ENCODE results near the gene CCDC149. TPM values are rescaled to one million over a fixed set of nuclear protein-coding genes. Genes with fewer than 3 reads are reported as not detected.

CCDC149 gene
- total RNA-seq, 1 donor from 2014 or later, result 5.2 TPM

- H3K9me3 Mint-ChIP-seq (ENCODE audit: unreplicated experiment), result peaks cover 9% of the 10 kb centered on the region
- no peak for DNase-seq
- peaks cover 24% of the 10 kb centered on the region for H3K36me3 Mint-ChIP-seq (ENCODE audit: unreplicated experiment)
- no peak overlapping the region for H3K27ac Mint-ChIP-seq (ENCODE audit: unreplicated experiment)
- peaks cover 4% of the 10 kb centered on the region for H3K4me1 Mint-ChIP-seq (ENCODE audit: low read depth, unreplicated experiment)
- TF ChIP-seq CTCF (IDR thresholded peaks at IDR 0.05; ENCODE audit: partially characterized antibody, unreplicated experiment), result no peak
- H3K27me3 Mint-ChIP-seq (ENCODE audit: unreplicated experiment), result peaks cover 6% of the 10 kb centered on the region
- H3K4me3 Mint-ChIP-seq (ENCODE audit: unreplicated experiment), result no peak overlapping the region
These were observed 45.6 kb downstream of the CCDC149 start for GRCh38 chr4:24867251-24867650.

GRCh38 chr4:24865401-24865800 is 47.4 kb downstream of the CCDC149 start:
- no peak overlapping the region for H3K27ac Mint-ChIP-seq (ENCODE audit: unreplicated experiment)
- DNase-seq, result no peak
- no peak for TF ChIP-seq CTCF (IDR thresholded peaks at IDR 0.05; ENCODE audit: partially characterized antibody, unreplicated experiment)
- H3K9me3 Mint-ChIP-seq (ENCODE audit: unreplicated experiment), result peaks cover 11% of the 10 kb centered on the region
- H3K27me3 Mint-ChIP-seq (ENCODE audit: unreplicated experiment), result peaks cover 6% of the 10 kb centered on the region
- H3K4me1 Mint-ChIP-seq (ENCODE audit: low read depth, unreplicated experiment), result peaks cover 4% of the 10 kb centered on the region
- H3K36me3 Mint-ChIP-seq (ENCODE audit: unreplicated experiment), result peaks cover 28% of the 10 kb centered on the region
- H3K4me3 Mint-ChIP-seq (ENCODE audit: unreplicated experiment), result no peak overlapping the region

- peaks cover 5% of the 10 kb centered on the region for H3K4me1 Mint-ChIP-seq (ENCODE audit: low read depth, unreplicated experiment)
- H3K4me3 Mint-ChIP-seq (ENCODE audit: unreplicated experiment), result no peak overlapping the region
These were observed 49.0 kb downstream of the CCDC149 start for GRCh38 chr4:24863799-24864198.

GRCh38 chr4:24862073-24862751 is 50.6 kb downstream of the CCDC149 start:
- Mint-ChIP-seq H3K4me1 (ENCODE audit: low read depth, unreplicated experiment) (peaks cover 19% of the 10 kb centered on the region), H3K9me3 (ENCODE audit: unreplicated experiment) (peaks cover 9% of the 10 kb centered on the region), H3K27ac (ENCODE audit: unreplicated experiment) (no peak overlapping the region), H3K4me3 (ENCODE audit: unreplicated experiment) (no peak overlapping the region), H3K27me3 (ENCODE audit: unreplicated experiment) (peaks cover 6% of the 10 kb centered on the region), H3K36me3 (ENCODE audit: unreplicated experiment) (peaks cover 39% of the 10 kb centered on the region)
- no peak for TF ChIP-seq CTCF (IDR thresholded peaks at IDR 0.05; ENCODE audit: partially characterized antibody, unreplicated experiment)
- no peak for DNase-seq

More at GRCh38 chr4:24863799-24864198, 49.0 kb downstream of the CCDC149 start:
- H3K36me3 Mint-ChIP-seq (ENCODE audit: unreplicated experiment), result peaks cover 39% of the 10 kb centered on the region
- no peak for TF ChIP-seq CTCF (IDR thresholded peaks at IDR 0.05; ENCODE audit: partially characterized antibody, unreplicated experiment)
- peaks cover 11% of the 10 kb centered on the region for H3K9me3 Mint-ChIP-seq (ENCODE audit: unreplicated experiment)
- H3K27ac Mint-ChIP-seq (ENCODE audit: unreplicated experiment), result no peak overlapping the region
- H3K27me3 Mint-ChIP-seq (ENCODE audit: unreplicated experiment), result peaks cover 7% of the 10 kb centered on the region
- no peak for DNase-seq

- no peak for DNase-seq
- H3K4me3 Mint-ChIP-seq (ENCODE audit: unreplicated experiment), result peak overlapping the region; percentile 74
- peaks cover 2% of the 10 kb centered on the region for H3K9me3 Mint-ChIP-seq (ENCODE audit: unreplicated experiment)
- TF ChIP-seq CTCF (IDR thresholded peaks at IDR 0.05; ENCODE audit: partially characterized antibody, unreplicated experiment), result no peak
- H3K27ac Mint-ChIP-seq (ENCODE audit: unreplicated experiment), result peak overlapping the region; percentile 45
- peaks cover 4% of the 10 kb centered on the region for H3K27me3 Mint-ChIP-seq (ENCODE audit: unreplicated experiment)
- H3K36me3 Mint-ChIP-seq (ENCODE audit: unreplicated experiment), result peaks cover 24% of the 10 kb centered on the region
- peaks cover 35% of the 10 kb centered on the region for H3K4me1 Mint-ChIP-seq (ENCODE audit: low read depth, unreplicated experiment)
These were observed 54.3 kb downstream of the CCDC149 start for GRCh38 chr4:24858550-24858949.

Data from glutamatergic neuron (in vitro differentiated cells).